Measurements from ENCODE around the gene BCDIN3D. TPM values are rescaled to one million over a fixed set of nuclear protein-coding genes. Genes with fewer than 3 reads are reported as not detected.
"Not testable (repeated sequence)": the region's sequence is repeated elsewhere in the genome, so short reads cannot be mapped to it uniquely, and the experiment has no call there.

Gene BCDIN3D
- total RNA-seq, 1 donor from 2014 or later: 3.0 TPM

DNA sequence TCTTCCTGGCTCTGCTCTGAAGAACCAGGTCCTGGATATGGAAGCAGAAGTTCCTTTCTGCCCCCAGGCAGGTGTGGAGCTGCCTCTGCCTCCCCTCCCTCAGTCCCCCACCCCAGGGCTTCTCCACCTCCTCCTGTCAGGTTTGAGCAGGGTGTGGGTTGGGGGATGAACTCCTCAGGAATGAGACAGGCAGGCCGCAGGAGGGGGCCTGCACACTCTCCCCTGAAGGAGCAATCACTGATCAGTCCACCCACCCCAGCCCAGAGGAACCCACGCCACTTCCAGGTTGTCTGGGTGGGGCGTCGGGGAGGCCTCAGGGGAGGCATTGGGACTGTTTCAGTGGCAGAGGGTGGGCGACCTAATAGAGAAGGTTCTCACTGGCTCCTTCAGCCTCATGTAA, 34.2 kb upstream of the BCDIN3D start:
- DNase-seq (ENCODE audit: low spot score): peak; percentile 60

DNA sequence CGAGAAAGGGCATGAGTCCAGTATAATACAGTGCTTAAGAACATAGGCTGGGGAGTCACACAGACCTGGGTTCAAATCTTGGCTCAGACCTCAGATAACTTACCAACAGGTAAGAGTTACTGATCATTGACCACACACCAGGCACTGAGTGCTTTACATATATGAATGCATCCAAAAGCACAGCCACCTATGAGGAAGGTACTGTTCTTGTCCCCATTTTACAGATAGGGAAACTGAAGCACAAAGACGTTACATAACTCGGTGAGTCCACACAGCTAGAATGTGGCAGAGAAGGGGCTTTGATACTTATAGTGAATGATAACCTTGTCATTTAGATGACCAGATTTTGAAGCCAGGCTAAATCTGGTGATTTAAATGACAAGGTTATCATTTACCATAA, 33.2 kb upstream of the BCDIN3D start:
- no peak for DNase-seq (ENCODE audit: low spot score)

DNA sequence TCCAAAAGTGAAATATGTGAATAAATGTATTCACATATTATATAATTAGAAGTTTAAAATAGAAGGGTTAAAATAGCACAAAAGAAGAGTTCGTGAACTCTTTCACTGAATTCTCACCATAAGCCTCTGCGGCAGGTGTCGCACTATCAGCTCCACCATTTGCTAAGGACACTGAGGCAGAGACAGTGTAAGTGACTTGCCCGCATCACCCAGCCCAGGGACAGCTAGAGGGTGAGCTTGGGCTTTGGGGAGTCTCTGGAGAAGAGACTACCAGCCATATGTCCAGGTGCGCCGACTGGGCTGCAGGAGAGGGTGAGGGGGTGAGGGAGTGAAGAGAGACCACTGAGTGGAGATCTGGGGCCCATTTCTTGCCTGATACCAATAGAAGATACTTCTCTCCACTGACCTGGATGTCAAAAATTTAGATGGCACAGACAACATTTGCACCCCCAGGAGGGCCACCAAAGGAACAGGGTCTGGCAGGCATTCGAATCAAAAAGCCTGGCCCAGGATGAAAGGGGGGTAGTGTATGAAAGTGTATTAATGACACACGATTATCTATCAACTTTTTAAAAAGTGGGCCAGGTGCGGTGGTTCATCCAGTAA, 32.3 kb upstream of the BCDIN3D start:
- peak; percentile 33 for DNase-seq (ENCODE audit: low spot score)

DNA sequence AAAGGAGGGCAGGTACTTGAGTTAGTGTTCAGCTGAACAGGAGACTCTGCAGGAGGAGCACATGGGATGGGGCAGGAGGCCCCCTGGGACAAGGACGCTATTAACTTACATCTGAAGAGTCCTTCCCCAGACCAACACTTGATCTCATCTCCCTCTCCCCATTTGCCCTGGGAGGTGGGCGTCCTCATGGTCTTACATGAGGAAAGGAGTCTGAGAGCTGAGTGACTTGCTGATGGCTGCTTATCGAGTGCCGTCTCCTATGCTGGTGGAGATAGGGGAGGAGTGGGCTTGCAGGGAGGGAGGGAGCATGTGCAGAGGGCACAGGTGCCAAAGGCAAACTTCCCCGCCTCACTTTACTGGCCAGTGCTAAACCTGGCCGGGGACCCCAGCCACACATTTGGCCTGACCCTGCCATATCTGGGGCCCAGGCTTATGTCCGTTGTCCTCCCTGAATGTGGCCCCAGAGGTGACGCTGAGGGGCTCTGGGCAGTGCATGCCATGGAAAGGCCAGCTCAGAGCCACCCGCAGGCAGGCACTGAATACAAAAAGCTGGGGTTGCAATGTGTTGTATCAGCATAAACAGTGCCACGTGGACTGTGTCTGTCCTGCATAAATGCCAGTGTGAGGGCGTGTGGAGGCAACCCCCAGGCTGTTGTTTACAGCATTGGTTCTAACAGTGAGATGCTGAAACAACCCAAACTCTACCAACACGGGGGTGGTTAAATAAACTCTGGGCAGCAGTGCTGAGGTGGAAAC, 31.4 kb upstream of the BCDIN3D start:
- peak; percentile 76 for DNase-seq (ENCODE audit: low spot score)

DNA sequence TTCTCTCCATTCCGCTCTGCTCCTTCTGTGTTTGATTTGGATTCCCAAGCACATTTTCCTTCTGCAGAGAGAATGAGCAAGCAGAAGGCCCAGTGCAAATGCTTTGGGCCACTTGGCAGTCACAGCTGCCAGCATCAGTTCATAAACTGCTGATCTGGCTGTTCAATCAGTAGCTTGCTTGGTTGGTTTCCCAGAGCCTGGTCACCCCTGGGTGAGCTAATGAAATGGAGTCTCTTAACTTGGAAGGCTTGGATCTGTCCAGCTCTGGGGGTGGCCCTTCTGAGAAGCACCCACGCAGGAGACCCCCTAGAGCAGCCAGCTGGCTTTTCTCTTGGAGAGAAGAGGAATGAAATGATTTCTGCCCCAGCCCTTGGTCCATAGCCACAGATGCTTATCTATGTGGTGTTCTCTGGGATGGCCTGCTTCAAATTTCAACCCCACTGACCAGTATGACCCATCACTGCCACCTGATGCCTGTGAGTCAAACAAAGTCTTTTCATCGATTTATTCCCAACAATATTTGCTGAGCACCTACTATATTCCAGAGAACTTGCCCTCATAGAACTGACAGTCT, 30.5 kb upstream of the BCDIN3D start:
- DNase-seq (ENCODE audit: low spot score): peak; percentile 62

DNA sequence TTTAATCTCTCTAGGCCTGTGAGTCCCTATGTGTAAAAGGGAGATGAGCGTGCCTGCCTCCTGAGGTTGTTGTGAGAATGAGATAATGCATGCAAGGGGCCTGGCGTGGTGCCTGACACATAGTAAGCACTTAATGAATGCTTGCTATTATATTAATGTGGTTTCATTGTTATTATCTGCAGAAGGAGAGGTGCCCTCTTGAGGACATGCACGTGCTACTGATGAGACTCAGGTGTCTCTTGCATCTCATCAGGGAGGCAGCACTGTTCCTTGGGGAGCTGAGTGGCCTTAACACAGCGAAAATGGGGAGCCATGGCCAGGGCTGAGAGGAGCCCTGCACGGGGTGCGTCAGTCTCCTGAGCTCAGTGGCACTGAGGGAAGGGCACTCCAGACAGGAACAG, 29.9 kb upstream of the BCDIN3D start:
- DNase-seq (ENCODE audit: low spot score): peak; percentile 71

DNA sequence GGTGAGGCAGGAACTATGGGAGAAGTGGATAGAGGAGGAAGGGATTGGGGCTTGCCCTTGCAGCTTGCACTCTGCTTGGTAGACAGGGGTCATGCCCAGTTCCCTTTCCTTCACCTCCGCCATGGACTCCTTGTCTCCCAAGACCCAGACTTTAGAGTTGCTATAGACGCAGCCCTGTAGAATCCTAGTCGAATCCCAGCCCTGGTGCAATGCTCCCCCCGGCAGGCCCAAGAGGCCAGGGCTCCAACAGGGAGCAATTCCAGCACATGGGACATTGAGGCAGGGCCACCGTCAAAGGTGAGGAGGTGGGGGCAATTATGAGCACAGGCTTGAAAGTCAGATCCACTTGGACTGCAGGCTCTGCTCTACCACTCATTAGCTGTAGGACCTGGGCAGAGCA, 29.5 kb upstream of the BCDIN3D start:
- DNase-seq (ENCODE audit: low spot score): peak; percentile 82

DNA sequence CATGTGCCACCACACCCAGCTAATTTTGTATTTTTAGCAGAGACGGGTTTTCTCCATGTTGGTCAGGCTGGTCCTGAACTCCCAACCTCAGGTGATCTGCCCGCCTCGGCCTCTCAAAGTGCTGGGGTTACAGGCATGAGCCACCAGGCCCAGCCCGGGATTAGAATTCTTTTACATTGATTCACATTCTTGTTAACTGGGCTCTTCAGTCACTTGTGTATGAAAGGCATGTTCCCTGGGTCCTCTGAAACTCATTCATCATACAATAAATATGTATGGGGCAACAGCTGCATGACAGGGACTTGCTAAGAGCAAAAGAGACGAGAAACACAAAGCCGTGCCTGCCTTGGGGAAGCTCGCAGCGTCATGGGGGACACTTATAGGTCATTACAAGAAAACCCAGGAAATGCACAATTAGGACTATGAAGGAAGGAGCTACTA, 28.9 kb upstream of the BCDIN3D start:
- not testable (repeated sequence) for DNase-seq (ENCODE audit: low spot score)

DNA sequence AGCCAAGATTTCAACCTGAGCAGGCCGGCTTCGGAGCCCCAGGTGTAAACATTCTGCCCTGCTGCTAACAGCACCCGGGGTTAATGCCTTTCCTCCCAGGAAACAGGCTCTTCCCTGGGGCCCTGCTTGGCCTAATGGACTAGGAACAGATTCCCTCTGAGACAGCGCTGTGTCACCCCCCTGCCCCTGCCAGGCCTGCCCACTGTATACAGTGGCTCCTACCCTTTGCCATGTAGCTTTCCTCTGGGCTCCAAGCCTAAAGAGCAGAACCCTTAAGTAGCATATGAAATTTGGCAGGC, 28.3 kb upstream of the BCDIN3D start:
- no peak for DNase-seq (ENCODE audit: low spot score)

DNA sequence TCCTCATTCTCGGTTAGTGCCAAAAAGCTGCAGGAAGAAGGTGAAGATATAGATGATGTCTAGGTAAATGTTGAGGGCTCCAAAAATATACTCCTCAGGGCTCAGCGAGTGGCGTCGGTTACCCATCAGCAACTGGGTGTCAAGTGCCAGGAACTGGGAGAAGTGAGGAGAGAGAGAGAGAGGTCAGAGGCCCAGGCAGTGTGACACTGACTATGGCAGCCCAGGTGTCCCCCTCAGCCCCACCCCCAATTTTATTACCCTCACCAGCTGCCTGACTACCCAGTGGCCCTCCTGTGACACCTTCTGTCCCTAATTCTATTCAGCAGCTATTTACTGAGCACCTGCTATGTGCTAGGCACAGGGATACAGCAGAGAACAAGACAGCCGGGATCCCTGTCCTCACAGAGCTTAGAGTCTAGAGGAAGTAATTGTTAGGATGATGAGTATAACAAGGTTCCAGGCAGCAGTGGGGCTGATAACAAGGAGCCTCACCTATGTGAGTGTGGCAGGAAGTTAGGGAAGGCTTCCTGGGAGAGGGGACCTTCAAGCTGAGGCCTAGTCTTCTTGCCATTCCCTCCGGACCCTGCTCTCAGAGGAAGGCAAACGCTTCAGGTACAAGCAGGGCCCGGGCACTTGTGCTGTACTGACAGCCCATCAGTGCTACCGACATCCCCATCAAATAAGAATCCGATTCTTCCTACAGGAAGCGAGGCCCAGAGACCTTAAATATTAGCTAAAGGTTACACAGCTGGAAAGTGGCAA, 27.8 kb upstream of the BCDIN3D start:
- no peak for DNase-seq (ENCODE audit: low spot score)

DNA sequence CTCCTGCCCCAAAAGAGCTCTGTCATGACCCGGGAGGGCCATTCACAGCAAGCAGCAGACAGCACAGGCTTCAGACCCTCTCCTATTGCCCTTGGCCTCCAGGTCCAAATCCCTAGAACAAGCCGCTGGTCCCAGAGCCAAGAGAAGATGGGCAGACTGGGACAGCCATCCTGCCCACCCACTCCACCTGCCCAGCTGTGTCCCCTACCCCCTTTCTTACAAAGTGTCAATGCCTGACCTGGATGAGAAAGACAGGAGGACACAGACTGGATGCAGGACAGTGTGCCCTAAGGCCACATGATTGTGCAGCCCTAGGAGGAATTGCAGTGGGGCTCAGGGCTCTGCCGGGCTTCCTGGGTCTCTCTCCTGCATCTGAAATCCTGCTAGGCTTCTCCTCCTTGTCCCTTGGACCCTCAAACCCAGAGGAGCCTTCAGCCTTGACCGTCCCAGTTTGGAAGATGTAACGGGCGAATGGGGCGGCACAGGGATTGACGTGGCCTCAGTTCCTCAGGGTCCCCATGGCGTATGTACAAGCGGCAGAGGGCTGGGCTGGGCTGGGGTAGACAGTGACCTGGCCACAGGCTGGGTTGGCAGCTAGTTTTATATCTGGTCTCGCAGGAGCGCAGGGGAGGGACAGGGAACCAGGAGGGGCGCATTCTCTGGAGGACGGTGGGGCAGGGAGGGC, 27.1 kb upstream of the BCDIN3D start:
- DNase-seq (ENCODE audit: low spot score): no peak

DNA sequence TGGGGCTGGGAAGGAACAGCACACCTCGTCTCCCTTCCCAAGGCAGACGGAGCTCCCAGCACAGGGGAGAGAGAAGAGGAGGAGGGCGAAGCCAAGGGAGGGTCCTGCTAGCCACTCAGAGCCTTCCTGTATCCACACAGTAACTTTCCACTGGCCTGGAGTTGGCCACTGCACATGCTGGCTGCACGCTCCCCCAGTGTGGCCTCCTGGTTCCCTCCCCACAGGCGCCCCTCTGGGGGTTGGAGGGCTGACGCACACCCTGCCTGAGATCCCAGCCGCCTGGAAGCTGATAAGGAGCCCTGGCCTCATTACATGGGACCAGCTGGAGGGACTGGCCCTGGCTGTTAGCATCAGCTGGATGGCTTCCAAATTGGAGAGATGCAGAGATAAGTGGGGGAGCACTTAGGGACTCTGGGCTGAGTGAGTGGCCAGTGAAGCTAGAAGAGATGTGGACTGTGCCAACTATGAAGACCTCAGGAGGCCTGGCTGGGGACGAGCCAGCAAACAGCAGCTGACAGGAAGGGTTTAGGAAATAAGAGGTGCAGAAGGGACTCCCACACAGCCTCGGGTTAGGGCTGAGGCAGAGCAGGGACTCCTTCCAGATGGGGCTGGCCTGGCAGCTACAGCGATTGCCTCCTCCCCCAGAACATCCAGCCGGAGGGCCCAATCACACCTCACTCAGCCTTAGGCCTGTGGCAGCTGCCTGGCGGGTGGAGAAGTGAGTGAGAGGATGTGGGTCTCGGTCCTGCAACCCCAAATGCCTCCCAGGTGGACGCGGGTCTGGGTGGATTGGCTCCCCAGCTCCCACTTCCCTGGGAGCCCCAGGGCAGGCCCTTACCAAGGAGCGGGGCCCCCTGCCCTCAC, 26.3 kb upstream of the BCDIN3D start:
- DNase-seq (ENCODE audit: low spot score): peak; percentile 92

DNA sequence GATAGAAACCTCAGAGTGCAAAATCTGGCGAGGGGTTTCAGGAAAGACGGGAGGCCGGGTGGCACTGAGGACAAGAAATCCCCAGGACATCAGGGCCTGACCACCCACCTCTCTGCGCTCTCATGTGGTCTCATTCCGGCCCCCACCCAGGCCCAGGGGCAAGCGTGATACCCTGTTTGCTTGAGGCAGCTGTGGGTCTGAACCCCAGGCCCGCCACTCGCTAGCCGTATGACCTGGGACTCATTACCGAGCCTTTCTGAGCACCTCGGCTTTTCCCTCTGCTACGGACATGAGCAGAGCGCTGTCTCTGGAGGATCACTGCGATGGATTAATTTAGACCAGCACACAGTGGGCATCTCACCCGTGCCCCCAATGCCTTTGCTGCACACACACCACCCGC, 25.5 kb upstream of the BCDIN3D start:
- no peak for DNase-seq (ENCODE audit: low spot score)

DNA sequence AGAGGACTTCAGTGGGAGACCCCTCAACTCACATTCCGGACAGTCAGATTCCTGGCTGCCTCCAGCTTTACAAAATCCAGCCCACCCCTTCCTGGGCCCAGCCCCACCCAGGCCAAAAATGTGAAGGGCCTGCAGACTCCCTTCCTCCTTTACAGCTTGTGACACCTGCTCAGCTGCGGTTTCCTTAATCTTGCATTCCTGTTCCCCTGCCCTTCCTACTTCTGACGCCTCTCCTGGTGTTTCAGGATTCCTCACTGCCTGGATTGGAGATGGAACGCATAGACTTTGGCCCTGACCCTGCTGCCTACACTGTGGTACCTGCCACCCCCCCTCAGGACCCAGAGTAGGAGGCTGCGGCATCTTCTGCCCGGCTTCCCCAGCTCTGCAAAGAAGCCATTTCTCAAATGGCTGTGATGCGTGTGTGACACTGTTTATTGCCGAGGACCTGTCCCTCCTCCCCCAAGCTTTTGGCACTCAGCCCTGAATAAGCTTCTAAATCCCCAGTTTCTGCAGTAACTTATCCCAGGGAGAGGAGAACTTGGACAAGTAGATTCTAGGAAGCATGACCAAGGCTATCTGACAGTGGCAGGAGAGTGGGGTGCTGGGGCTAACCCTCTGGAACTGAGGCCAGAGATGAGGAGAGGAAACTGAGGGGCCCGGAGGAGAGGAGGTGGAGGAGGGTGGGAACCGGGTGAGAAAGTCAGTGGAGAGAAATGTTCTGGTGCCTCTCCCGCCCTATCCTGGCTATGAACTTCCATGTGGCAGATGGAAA, 24.9 kb upstream of the BCDIN3D start:
- DNase-seq (ENCODE audit: low spot score): no peak

DNA sequence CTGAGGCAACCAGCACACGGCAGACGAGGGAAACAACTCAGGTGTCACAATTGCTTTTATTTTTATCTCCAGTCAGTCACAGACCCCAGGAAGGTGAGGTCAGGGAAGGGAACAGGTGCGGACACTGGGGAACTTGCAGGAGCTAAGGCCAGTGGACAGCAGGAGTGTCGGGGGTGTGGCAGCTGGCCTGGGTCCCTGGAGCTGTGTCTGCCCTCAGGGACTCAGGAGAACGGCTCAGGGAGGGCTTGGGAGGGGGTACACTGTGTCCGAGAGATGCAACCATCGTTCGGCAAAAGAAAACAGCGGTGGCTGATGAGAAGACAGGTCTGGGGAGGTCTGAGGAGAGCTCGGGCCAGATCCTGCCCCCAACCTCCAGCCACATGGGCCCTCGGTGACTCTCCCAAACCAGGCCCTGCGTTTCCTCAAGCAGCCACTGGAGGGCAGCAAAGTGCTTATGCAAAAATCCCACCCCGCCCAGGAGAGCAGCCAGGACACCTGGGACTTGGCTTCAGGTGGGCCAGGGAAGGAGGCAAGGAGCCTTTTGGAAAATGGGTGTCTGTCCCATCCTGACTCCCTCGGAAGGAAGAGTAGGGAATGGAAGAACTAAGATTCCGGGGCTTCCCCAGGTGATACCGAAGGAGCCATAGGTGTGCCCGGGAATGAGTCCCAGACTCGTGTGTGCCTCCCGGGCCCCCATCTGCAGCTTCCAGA, 24.1 kb upstream of the BCDIN3D start:
- DNase-seq (ENCODE audit: low spot score): no peak

DNA sequence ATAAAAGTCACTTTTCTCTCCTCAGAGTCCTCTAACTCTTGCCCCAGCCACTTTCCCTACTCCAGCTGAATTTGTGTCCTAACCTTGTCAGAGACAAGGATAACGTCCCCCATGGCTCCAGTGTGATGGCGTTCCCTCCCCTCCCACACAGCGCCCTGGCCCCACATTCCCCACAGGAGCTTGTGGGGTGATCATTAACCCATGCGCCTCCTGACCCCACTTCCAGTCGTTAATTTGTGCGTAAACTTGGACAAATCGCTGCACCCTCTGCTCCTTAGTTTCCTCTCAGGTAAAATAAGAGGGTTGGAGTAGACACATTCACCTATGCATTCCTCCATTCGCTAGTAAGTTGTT, 22.9 kb upstream of the BCDIN3D start:
- no peak for DNase-seq (ENCODE audit: low spot score)

DNA sequence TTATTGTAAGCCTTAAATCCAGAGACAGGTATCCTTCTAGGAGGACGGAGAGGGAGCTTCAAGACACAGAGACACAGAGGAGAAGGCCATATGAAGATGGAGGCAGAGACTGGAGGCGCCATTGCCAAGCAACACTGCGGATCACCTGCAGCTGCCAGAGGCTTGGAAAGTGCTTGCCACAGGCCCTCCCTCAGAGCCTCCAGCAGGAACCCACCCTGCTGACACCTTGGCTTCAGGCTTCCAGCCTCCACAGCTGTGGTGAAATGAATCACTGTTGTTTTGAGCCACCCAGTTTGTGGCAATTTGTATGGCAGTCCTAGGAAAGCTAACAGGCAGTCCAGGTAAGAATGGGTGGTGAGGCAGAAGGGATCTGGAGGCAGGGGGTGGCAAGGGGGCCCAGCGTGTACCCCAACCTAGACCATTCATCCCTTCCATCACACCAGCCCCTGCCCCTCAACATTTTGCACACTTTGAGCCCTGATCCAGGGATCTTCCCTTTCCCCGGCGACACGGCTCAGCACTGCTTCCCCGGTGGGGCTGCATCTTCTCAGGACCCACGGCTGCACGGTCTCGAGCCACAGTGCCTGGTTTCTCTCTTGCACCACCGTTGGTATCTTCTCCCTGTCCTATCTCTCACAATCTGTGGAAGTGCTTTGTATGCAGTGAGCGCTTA, 22.3 kb upstream of the BCDIN3D start:
- peak; percentile 68 for DNase-seq (ENCODE audit: low spot score)

DNA sequence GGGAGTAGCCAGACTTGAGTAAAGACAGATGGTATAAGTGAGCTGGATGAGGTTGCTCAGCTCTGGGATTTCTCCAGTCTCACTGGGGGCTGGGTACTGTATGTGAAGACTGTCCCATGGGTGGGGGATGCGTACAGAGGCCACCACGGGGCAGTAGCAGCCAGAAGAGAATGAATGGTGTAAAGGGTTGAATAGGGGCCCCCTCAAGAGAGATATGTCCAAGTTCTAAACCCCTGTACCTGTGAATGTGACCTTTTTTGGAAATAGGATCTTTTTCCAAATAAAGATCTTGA, 21.8 kb upstream of the BCDIN3D start:
- DNase-seq (ENCODE audit: low spot score): no peak

Measured in mesenteric fat pad (tissue), 1 donor.